Stimulated activated CD8-positive, alpha-beta memory T cell treated with anti-CD3 and anti-CD28 coated beads, Interleukin-7, amount 100 ng/mL, for 48 hours (primary cell): Measurements from ENCODE around the gene OR5A1.

ENCODE experiments used
- DNase-seq, 2 donors: peaks; one replicate each; pipeline ENCODE4 v3.0.0-alpha.2; 2020; ENCODE audit warnings: low read depth in 1 of 2; ENCODE audit errors: extremely low read depth in 1 of 2

The OR5A1 gene

GRCh38 chr11:59475176-59475575 lies 38.9 kb downstream of the OR5A1 start:
- no peak for DNase-seq

DNA sequence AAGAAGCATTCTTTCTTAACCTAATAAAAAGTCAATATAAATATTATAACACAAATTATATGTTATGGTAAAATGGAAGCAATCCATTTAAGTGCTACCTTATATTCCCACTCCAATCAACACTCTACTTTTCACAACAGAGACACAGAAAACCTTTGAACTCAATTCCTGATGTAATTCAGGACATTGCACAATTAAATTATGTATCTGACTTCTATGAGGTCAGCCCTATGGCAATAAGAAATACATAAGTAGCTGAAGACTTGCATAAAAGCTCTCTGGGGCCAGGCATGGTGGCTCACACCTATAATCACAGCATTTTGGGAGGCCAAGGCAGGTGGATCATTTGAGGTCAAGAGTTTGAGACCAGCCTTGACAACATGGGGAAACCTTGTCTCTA lies 43.6 kb downstream of the OR5A1 start:
- no peak for DNase-seq

DNA sequence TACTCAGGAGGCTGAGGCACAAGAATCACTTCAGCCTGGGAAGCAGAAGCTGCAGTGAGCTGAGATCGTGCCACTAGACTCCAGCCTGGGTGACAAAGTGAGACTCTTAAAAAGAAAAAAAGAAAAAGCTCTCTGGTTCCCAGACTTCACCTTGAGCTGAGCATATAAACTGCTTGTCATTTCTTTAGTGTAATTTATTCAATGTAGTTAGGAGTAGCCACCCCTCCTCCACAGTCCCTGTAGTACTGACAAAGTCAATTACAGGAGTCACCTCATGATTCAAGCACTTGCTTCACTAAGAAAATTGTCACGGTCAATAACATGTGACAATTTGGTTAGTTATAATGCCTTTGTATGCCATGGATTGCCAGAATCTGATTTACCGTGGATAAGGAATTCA lies 44.1 kb downstream of the OR5A1 start:
- DNase-seq: no peak
